ENCODE results near the gene HDHD5. TPM values are rescaled to one million over a fixed set of nuclear protein-coding genes. Genes with fewer than 3 reads are reported as not detected.

HDHD5 gene
- polyA plus RNA-seq, 1 donor from 2014 or later, result 91.3 TPM

GRCh38 chr22:17115236-17115635 is 43.8 kb downstream of the HDHD5 start:
- no peaks in the 10 kb centered on the region for H3K27me3 ChIP-seq (ENCODE audit: insufficient read depth, low read depth, low read length)
- no peak overlapping the region for H3K9ac ChIP-seq (ENCODE audit: low read length)
- H3K4me3 ChIP-seq (ENCODE audit: low read length), result no peak overlapping the region
- no peaks in the 10 kb centered on the region for H4K20me1 ChIP-seq (ENCODE audit: insufficient read depth)
- H3K27ac ChIP-seq (ENCODE audit: low read length), result no peak overlapping the region
- no peaks in the 10 kb centered on the region for H3K9me3 ChIP-seq (ENCODE audit: low read length)
- no peaks in the 10 kb centered on the region for H3K36me3 ChIP-seq (ENCODE audit: insufficient read depth, low read length)
- H3F3A ChIP-seq (ENCODE audit: insufficient read depth, low read length, poor library complexity, severe bottlenecking), result no peaks in the 10 kb centered on the region
- TF ChIP-seq EP300 (conservative IDR thresholded peaks at IDR 0.05; ENCODE audit: poor library complexity, severe bottlenecking) (no peak), TAF1 (IDR thresholded peaks at IDR 0.05; ENCODE audit: low read depth) (no peak), EZH2 (IDR thresholded peaks at IDR 0.05; ENCODE audit: borderline replicate concordance, insufficient read depth, low read length, poor library complexity, severe bottlenecking) (no peak), SMC3 (conservative IDR thresholded peaks at IDR 0.05; ENCODE audit: poor library complexity) (no peak), MXI1 (conservative IDR thresholded peaks at IDR 0.05; ENCODE audit: poor library complexity, severe bottlenecking) (no peak), REST (IDR thresholded peaks at IDR 0.05; ENCODE audit: borderline replicate concordance) (no peak), POLR2AphosphoS5 (IDR thresholded peaks at IDR 0.05) (no peak), CTCF (IDR thresholded peaks at IDR 0.05; ENCODE audit: poor library complexity, severe bottlenecking) (no peak), RAD21 (conservative IDR thresholded peaks at IDR 0.05) (no peak)
- H3K4me2 ChIP-seq (ENCODE audit: low read length), result no peak overlapping the region
- peaks cover 7% of the 10 kb centered on the region for H3K79me2 ChIP-seq (replicated peaks; ENCODE audit: insufficient read depth, low read length)
- no peaks in the 10 kb centered on the region for H3K9me2 ChIP-seq (ENCODE audit: insufficient read depth, low read length)
- H2AFZ ChIP-seq (ENCODE audit: low read depth, low read length), result no peak overlapping the region

- TF ChIP-seq POLR2AphosphoS5 (IDR thresholded peaks at IDR 0.05) (no peak), REST (IDR thresholded peaks at IDR 0.05; ENCODE audit: borderline replicate concordance) (no peak), MXI1 (conservative IDR thresholded peaks at IDR 0.05; ENCODE audit: poor library complexity, severe bottlenecking) (no peak), TAF1 (IDR thresholded peaks at IDR 0.05; ENCODE audit: low read depth) (no peak), SMC3 (conservative IDR thresholded peaks at IDR 0.05; ENCODE audit: poor library complexity) (no peak), EZH2 (IDR thresholded peaks at IDR 0.05; ENCODE audit: borderline replicate concordance, insufficient read depth, low read length, poor library complexity, severe bottlenecking) (no peak), RAD21 (conservative IDR thresholded peaks at IDR 0.05) (no peak), CTCF (IDR thresholded peaks at IDR 0.05; ENCODE audit: poor library complexity, severe bottlenecking) (no peak), EP300 (conservative IDR thresholded peaks at IDR 0.05; ENCODE audit: poor library complexity, severe bottlenecking) (no peak)
- H3K79me2 ChIP-seq (replicated peaks; ENCODE audit: insufficient read depth, low read length), result peaks cover 7% of the 10 kb centered on the region
- no peak overlapping the region for H3K9ac ChIP-seq (ENCODE audit: low read length)
- no peaks in the 10 kb centered on the region for H3K9me3 ChIP-seq (ENCODE audit: low read length)
- no peak overlapping the region for H3K27ac ChIP-seq (ENCODE audit: low read length)
- no peaks in the 10 kb centered on the region for H3F3A ChIP-seq (ENCODE audit: insufficient read depth, low read length, poor library complexity, severe bottlenecking)
- H3K4me3 ChIP-seq (ENCODE audit: low read length), result no peak overlapping the region
- no peaks in the 10 kb centered on the region for H3K9me2 ChIP-seq (ENCODE audit: insufficient read depth, low read length)
- H2AFZ ChIP-seq (ENCODE audit: low read depth, low read length), result no peak overlapping the region
- H3K27me3 ChIP-seq (ENCODE audit: insufficient read depth, low read depth, low read length), result no peaks in the 10 kb centered on the region
- H3K36me3 ChIP-seq (ENCODE audit: insufficient read depth, low read length), result no peaks in the 10 kb centered on the region
- H4K20me1 ChIP-seq (ENCODE audit: insufficient read depth), result no peaks in the 10 kb centered on the region
- no peak overlapping the region for H3K4me2 ChIP-seq (ENCODE audit: low read length)
These were observed 44.2 kb downstream of the HDHD5 start for GRCh38 chr22:17114898-17115235.

Measured in neural cell (in vitro differentiated cells).